ENCODE data around the gene ZNF446. TPM values are rescaled to one million over a fixed set of nuclear protein-coding genes. Genes with fewer than 3 reads are reported as not detected.

Gene ZNF446
- total and polyA plus RNA-seq, 2 donors (not counting 1 experiment from before 2014, with no cell fraction given): 2.4 to 9.4 TPM

DNA sequence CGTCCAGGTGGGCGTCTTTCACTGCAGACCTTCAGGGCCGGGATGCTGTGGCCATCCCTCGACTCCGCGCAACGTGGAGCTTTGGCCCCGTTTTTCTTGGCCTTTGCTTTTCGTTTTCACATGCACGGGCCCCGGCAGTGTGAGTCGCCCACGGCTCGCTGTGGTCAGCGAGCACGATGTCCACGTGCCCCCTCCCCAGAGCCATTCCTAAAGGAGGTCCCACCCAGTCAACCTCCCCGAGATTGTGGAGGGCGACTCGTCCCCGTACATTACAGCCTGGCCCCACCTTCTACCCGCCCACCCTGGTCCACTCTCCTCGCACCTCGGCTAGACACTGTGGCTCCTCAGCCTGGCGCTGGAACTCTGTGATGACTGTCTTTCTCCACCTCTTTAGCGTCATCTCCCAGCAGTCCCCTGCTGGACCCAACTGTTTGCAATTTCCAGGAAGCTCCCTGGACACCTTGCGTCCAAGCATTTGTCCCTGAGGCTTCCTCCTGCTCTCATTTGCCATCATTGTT lies 405 bp downstream of the ZNF446 start:
- peak in 1 of 2 donors; percentile 18 for DNase-seq (ENCODE audit: low read depth in 2 of 2)
- TF ChIP-seq, protein P1, sequence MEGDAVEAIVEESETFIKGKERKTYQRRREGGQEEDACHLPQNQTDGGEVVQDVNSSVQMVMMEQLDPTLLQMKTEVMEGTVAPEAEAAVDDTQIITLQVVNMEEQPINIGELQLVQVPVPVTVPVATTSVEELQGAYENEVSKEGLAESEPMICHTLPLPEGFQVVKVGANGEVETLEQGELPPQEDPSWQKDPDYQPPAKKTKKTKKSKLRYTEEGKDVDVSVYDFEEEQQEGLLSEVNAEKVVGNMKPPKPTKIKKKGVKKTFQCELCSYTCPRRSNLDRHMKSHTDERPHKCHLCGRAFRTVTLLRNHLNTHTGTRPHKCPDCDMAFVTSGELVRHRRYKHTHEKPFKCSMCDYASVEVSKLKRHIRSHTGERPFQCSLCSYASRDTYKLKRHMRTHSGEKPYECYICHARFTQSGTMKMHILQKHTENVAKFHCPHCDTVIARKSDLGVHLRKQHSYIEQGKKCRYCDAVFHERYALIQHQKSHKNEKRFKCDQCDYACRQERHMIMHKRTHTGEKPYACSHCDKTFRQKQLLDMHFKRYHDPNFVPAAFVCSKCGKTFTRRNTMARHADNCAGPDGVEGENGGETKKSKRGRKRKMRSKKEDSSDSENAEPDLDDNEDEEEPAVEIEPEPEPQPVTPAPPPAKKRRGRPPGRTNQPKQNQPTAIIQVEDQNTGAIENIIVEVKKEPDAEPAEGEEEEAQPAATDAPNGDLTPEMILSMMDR (conservative IDR thresholded peaks at IDR 0.05 in 1 of 2, IDR thresholded peaks at IDR 0.05 in 1 of 2; ENCODE audit: low read depth in 1 of 2, low read length in 2 of 2): no peak
- TF ChIP-seq EZH2 (IDR thresholded peaks at IDR 0.05; ENCODE audit: low read length, missing control alignments): no peak
- Histone ChIP-seq H2AFZ (ENCODE audit: low read length) (peak overlapping the region; percentile 83), H3K4me2 (ENCODE audit: extremely low read depth, insufficient read depth, low read length) (peak overlapping the region; percentile 97), H3K4me3 (replicated peaks in 1 of 4; ENCODE audit: control extremely low read depth in 1 of 4, insufficient read depth in 1 of 4, low read depth in 3 of 4, low read length in 4 of 4) (peak overlapping the region; percentile 59 to 75 (median 68)), H3K27me3 (ENCODE audit: control insufficient read depth, insufficient read depth, low read length) (no peaks in the 10 kb centered on the region), H3K79me2 (ENCODE audit: control insufficient read depth, insufficient read depth, low read length) (no peaks in the 10 kb centered on the region), H3K9me3 (ENCODE audit: control insufficient read depth, insufficient read depth, low read depth, low read length) (no peaks in the 10 kb centered on the region), H3K4me1 (ENCODE audit: control insufficient read depth, extremely low read depth, insufficient read depth, low read length) (peaks cover 18% of the 10 kb centered on the region), H3K9ac (ENCODE audit: insufficient read depth, low read length) (peak overlapping the region; percentile 88), H3K36me3 (ENCODE audit: control insufficient read depth, insufficient read depth, low read length) (peaks cover 13% of the 10 kb centered on the region), H3K27ac (ENCODE audit: insufficient read depth, low read length) (peak overlapping the region; percentile 98), H4K20me1 (ENCODE audit: control insufficient read depth, extremely low read depth, insufficient read depth, low read length) (no peaks in the 10 kb centered on the region)

DNA sequence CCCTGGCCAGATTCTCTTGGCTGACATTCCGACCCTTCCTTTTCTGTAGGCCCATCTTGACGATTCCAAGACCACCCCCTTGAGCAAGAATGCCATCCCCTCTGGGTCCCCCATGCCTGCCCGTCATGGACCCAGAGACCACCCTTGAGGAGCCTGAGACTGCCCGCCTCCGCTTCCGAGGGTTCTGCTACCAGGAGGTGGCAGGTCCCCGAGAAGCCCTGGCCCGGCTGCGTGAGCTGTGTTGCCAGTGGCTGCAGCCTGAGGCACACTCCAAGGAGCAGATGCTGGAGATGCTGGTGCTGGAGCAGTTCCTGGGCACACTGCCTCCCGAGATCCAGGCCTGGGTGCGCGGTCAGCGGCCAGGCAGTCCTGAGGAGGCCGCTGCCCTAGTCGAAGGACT lies 978 bp downstream of the ZNF446 start:
- peak overlapping the region; percentile 97 for H3K4me2 ChIP-seq (ENCODE audit: extremely low read depth, insufficient read depth, low read length)
- DNase-seq (ENCODE audit: low read depth in 2 of 2): no peak
- peak overlapping the region; percentile 98 for H3K27ac ChIP-seq (ENCODE audit: insufficient read depth, low read length)
- peaks cover 9% of the 10 kb centered on the region for H3K36me3 ChIP-seq (ENCODE audit: control insufficient read depth, insufficient read depth, low read length)
- H3K27me3 ChIP-seq (ENCODE audit: control insufficient read depth, insufficient read depth, low read length): no peaks in the 10 kb centered on the region
- peaks cover 18% of the 10 kb centered on the region for H3K4me1 ChIP-seq (ENCODE audit: control insufficient read depth, extremely low read depth, insufficient read depth, low read length)
- no peak for TF ChIP-seq EZH2 (IDR thresholded peaks at IDR 0.05; ENCODE audit: low read length, missing control alignments)
- TF ChIP-seq, protein P1 (conservative IDR thresholded peaks at IDR 0.05 in 1 of 2, IDR thresholded peaks at IDR 0.05 in 1 of 2; ENCODE audit: low read depth in 1 of 2, low read length in 2 of 2): no peak
- H3K4me3 ChIP-seq (replicated peaks in 1 of 4; ENCODE audit: control extremely low read depth in 1 of 4, insufficient read depth in 1 of 4, low read depth in 3 of 4, low read length in 4 of 4): peak overlapping the region in 1 of 4 experiments; percentile 59
- no peaks in the 10 kb centered on the region for H4K20me1 ChIP-seq (ENCODE audit: control insufficient read depth, extremely low read depth, insufficient read depth, low read length)
- no peak overlapping the region for H2AFZ ChIP-seq (ENCODE audit: low read length)
- no peak overlapping the region for H3K9ac ChIP-seq (ENCODE audit: insufficient read depth, low read length)
- no peaks in the 10 kb centered on the region for H3K9me3 ChIP-seq (ENCODE audit: control insufficient read depth, insufficient read depth, low read depth, low read length)
- H3K79me2 ChIP-seq (ENCODE audit: control insufficient read depth, insufficient read depth, low read length): no peaks in the 10 kb centered on the region

DNA sequence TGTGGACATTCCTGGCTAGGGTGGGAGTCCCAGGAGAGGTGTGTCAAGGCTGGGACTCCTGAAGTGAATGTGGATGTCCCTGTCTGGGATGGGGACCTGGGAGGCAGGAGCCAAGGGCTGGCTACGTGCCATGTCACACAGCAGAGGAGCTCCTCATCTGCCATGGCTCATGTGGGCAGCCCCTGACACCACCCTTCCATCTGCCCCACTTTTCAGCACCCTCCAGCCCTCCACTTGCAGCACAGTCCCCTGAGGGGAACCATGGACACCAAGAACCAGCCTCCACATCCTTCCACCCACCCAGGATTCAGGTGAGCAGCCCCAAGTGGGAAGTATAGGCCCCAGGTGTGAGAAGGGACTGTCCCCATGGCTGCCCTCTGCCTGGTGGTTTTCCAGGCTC lies 1.7 kb downstream of the ZNF446 start:
- no peaks in the 10 kb centered on the region for H3K27me3 ChIP-seq (ENCODE audit: control insufficient read depth, insufficient read depth, low read length)
- no peak overlapping the region for H3K4me2 ChIP-seq (ENCODE audit: extremely low read depth, insufficient read depth, low read length)
- peaks cover 18% of the 10 kb centered on the region for H3K4me1 ChIP-seq (ENCODE audit: control insufficient read depth, extremely low read depth, insufficient read depth, low read length)
- no peak overlapping the region for H3K4me3 ChIP-seq (replicated peaks in 1 of 4; ENCODE audit: control extremely low read depth in 1 of 4, insufficient read depth in 1 of 4, low read depth in 3 of 4, low read length in 4 of 4)
- H3K27ac ChIP-seq (ENCODE audit: insufficient read depth, low read length): no peak overlapping the region
- no peak overlapping the region for H3K9ac ChIP-seq (ENCODE audit: insufficient read depth, low read length)
- DNase-seq (ENCODE audit: low read depth in 2 of 2): no peak
- peaks cover 6% of the 10 kb centered on the region for H3K36me3 ChIP-seq (ENCODE audit: control insufficient read depth, insufficient read depth, low read length)
- no peak overlapping the region for H2AFZ ChIP-seq (ENCODE audit: low read length)
- H3K9me3 ChIP-seq (ENCODE audit: control insufficient read depth, insufficient read depth, low read depth, low read length): no peaks in the 10 kb centered on the region
- no peaks in the 10 kb centered on the region for H3K79me2 ChIP-seq (ENCODE audit: control insufficient read depth, insufficient read depth, low read length)
- TF ChIP-seq, protein P1 (conservative IDR thresholded peaks at IDR 0.05 in 1 of 2, IDR thresholded peaks at IDR 0.05 in 1 of 2; ENCODE audit: low read depth in 1 of 2, low read length in 2 of 2): no peak
- TF ChIP-seq EZH2 (IDR thresholded peaks at IDR 0.05; ENCODE audit: low read length, missing control alignments): no peak
- H4K20me1 ChIP-seq (ENCODE audit: control insufficient read depth, extremely low read depth, insufficient read depth, low read length): no peaks in the 10 kb centered on the region
